ENCODE measurements around the gene TSPOAP1.

Gene TSPOAP1

GRCh38 chr17:58304750-58305486 lies 23.7 kb downstream of the TSPOAP1 start:
- DNase-seq (ENCODE audit: low read depth), result no peak

- no peak for DNase-seq (ENCODE audit: low read depth)
These were observed 24.4 kb downstream of the TSPOAP1 start for GRCh38 chr17:58303971-58304749.

- DNase-seq (ENCODE audit: low read depth), result no peak
These were observed 25.5 kb downstream of the TSPOAP1 start for GRCh38 chr17:58302919-58303585.

- DNase-seq (ENCODE audit: low read depth), result no peak
These were observed 26.2 kb downstream of the TSPOAP1 start for GRCh38 chr17:58302171-58302918.

GRCh38 chr17:58301504-58302150 lies 27.0 kb downstream of the TSPOAP1 start:
- no peak for DNase-seq (ENCODE audit: low read depth)

GRCh38 chr17:58300336-58300735 lies 28.3 kb downstream of the TSPOAP1 start:
- DNase-seq (ENCODE audit: low read depth), result no peak

GRCh38 chr17:58294034-58294433 lies 34.6 kb downstream of the TSPOAP1 start:
- no peak for DNase-seq (ENCODE audit: low read depth)

GRCh38 chr17:58291246-58291645 lies 37.3 kb downstream of the TSPOAP1 start:
- no peak for DNase-seq (ENCODE audit: low read depth)

- no peak for DNase-seq (ENCODE audit: low read depth)
These were observed 38.7 kb downstream of the TSPOAP1 start for GRCh38 chr17:58289869-58290268.

GRCh38 chr17:58285422-58285810 lies 43.2 kb downstream of the TSPOAP1 start:
- DNase-seq (ENCODE audit: low read depth), result no peak

- no peak for DNase-seq (ENCODE audit: low read depth)
These were observed 43.8 kb downstream of the TSPOAP1 start for GRCh38 chr17:58284613-58285421.

GRCh38 chr17:58283674-58284612 lies 44.7 kb downstream of the TSPOAP1 start:
- no peak for DNase-seq (ENCODE audit: low read depth)

- no peak for DNase-seq (ENCODE audit: low read depth)
These were observed 46.2 kb downstream of the TSPOAP1 start for GRCh38 chr17:58282442-58282841.

- DNase-seq (ENCODE audit: low read depth), result no peak
These were observed 47.0 kb downstream of the TSPOAP1 start for GRCh38 chr17:58281511-58282011.

- no peak for DNase-seq (ENCODE audit: low read depth)
These were observed 47.9 kb downstream of the TSPOAP1 start, which contains the start of gene MPO for GRCh38 chr17:58280480-58281217. TSS of gene MPO (minus strand) at chr17:58280935. CDS start at chr17:58280758, 177 bp downstream.

GRCh38 chr17:58279736-58280479 lies 48.7 kb downstream of the TSPOAP1 start:
- DNase-seq (ENCODE audit: low read depth), result no peak

GRCh38 chr17:58279016-58279711 lies 49.4 kb downstream of the TSPOAP1 start:
- no peak for DNase-seq (ENCODE audit: low read depth)

Data from GM04504 (cell line).